ENCODE data around the gene NSMCE1. TPM values are rescaled to one million over a fixed set of nuclear protein-coding genes. Genes with fewer than 3 reads are reported as not detected.

The NSMCE1 gene
- 10 to 100 TPM; 43.1 to 64.7 (median 44.5) TPM for polyA plus RNA-seq (ENCODE audit: insufficient read length in 10 of 10)
- long read RNA-seq, donor 1, transcript NSMCE1-201 (8 exons, 1,067 nt) = major isoform, 17 of 17 reads
- long read RNA-seq, donor 1, partial matches to known transcripts = 0 of 17 reads
- long read RNA-seq, donor 1, other reads (novel, unspliced or antisense) = 0 of 17 reads
- long read RNA-seq, donor 2, transcript NSMCE1-201 (8 exons, 1,067 nt) = major isoform, 14 of 14 reads
- long read RNA-seq, donor 2, partial matches to known transcripts = 0 of 14 reads
- long read RNA-seq, donor 2, other reads (novel, unspliced or antisense) = 0 of 14 reads
- long read RNA-seq, donor 3 = 0 reads
- long read RNA-seq, donor 4, transcript NSMCE1-201 (8 exons, 1,067 nt) = major isoform, 13 of 13 reads
- long read RNA-seq, donor 4, partial matches to known transcripts = 0 of 13 reads
- long read RNA-seq, donor 4, other reads (novel, unspliced or antisense) = 0 of 13 reads
- long read RNA-seq, donor 5, transcript NSMCE1-201 (8 exons, 1,067 nt) = major isoform, 19 of 19 reads
- long read RNA-seq, donor 5, partial matches to known transcripts = 0 of 19 reads
- long read RNA-seq, donor 5, other reads (novel, unspliced or antisense) = 0 of 19 reads
- long read RNA-seq, donor 6, transcript NSMCE1-201 (8 exons, 1,067 nt) = major isoform, 18 of 18 reads
- long read RNA-seq, donor 6, partial matches to known transcripts = 0 of 18 reads
- long read RNA-seq, donor 6, other reads (novel, unspliced or antisense) = 0 of 18 reads
- long read RNA-seq, donor 7, transcript NSMCE1-201 (8 exons, 1,067 nt) = major isoform, 9 of 10 reads
- long read RNA-seq, donor 7, partial matches to known transcripts = 0 of 10 reads
- long read RNA-seq, donor 7, other reads (novel, unspliced or antisense) = 0 of 10 reads
- long read RNA-seq, donor 8, transcript NSMCE1-201 (8 exons, 1,067 nt) = major isoform, 12 of 12 reads
- long read RNA-seq, donor 8, partial matches to known transcripts = 0 of 12 reads
- long read RNA-seq, donor 8, other reads (novel, unspliced or antisense) = 0 of 12 reads
- long read RNA-seq, donor 9, partial matches to known transcripts = 0 of 3 reads
- long read RNA-seq, donor 9, other reads (novel, unspliced or antisense) = 0 of 3 reads

DNA sequence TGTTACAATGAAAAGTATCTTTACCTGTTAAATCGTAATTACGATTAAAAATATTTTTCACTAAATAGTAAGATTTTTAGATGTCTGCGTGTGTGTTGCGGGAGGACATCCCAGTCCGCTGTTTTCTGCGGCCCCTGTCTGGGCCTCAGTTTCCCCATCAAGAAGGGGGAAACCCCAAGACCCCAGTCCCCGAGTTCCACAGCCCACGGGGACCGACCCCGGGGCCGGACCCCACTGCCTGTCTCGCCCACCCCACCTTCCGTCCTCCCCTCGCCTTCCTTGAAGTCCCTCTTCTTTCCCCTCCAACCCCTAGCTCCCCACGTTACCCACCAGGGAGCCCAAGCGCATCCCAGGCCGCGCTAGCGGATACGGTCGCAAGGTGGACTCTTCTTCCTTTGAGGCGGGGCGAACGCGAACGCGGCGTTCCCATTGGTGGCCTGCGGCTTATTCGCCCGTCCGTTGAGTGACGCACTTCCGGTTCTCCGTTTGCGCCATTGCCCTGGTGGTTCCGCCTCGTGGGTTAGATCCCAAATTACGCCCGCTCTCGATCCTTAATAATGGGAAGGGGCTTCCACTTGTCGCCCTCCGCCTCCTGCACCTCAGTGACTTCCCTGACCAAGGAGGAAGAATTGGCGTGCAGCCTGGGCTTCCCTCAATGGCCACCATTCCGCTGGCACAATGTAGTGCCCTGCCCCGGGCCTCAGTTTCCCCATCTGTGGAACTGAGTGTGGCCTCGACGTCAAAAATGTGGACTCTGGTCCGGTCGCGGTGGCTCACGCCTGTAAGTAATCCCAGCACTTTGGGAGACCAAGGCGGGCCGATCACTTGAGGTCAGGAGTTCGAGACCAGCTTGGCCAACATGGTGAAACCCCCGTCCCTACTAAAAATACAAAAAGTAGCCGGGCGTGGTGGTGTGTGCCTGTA is at the start of gene NSMCE1:
NSMCE1 (minus strand) TSS at position 397 of the 924 bp plus-strand sequence. CDS start 11,202 bp downstream, outside the sequence.
- peak; percentile 96 to 99 (median 99) for DNase-seq

DNA sequence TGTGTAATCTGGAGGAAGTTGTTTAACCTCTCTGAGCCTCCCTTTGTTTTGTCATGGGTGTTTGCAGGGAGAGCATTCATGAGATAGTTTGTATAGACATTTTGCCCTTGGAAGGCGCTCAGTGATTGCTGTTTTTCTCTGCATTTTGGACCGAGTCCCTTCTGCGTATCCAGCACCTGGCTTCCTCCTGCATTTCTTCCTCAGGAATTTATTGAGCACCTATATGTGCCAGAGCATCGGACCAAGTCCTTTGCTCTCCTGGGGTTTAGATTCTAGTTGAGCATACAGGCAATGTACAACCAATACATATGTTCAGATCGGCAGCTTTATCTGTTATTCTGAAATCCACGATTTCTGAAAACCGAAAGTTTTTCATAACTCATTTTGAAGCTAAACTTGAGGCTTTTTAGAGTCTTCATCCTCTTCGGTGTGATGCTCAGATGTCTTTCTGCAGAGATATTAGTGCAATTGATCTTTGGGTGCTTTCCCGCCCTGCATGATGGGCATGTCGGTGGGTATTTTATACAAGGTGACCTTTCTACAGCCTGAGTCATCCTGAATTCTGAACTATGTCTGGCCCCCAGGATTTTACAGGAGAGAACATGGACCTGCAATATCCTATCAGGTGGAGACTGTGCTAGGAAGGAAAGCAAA is 49.3 kb upstream of the NSMCE1 start:
- no peak for DNase-seq

DNA sequence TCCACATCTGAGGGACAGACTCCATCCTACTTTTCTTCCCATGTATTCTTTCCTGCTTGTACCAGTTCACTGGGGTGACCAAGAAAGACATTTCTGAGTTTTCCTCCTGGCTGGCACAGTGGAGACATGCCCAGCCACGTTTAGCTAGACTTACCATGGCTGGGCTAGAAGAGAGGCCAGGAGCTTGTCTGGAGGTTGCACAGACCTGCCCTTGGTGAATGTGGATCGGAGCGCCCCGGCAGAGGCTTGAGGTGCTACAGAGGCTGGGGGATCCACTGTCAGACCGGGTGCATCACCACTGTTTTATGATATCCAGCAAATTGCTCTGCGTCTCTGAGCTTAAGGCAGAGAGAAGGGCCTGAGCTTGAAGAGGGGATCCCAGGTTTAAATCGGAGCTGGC is 48.7 kb upstream of the NSMCE1 start:
- no peak for DNase-seq

DNA sequence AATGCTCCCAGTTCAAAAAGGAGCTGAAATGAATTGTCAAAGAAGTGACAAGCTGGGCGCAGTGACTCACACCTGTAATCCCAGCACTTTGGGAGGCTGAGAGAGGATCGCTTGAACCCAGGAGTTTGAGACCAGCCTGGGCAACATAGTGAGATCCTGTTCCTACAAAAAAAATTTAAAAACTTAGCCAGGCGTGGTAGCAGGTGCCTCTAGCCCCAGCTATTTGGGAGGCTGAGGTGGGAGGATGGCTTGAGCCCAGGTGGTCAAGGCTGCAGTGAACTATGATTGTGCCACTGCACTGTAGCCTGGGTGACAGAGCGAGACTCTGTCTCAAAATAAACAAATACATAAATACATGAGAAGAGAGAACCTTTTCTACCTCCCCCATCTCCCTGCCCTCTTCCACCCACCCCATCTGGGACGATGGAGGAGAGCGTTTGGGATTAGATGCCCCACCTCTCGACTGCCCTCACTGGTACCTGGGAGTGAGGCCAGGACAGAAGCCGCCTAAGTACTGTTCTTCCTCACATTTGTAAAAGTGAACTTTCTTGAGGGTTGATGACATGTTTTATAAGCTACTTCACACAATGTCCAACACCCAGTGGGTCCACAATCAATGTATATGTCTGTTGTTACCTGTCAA is 47.6 kb upstream of the NSMCE1 start:
- DNase-seq = no peak

- DNase-seq = no peak
Observed at GRCh38 chr16:27315333-27316037, 46.9 kb upstream of the NSMCE1 start.

- DNase-seq = no peak
Observed at GRCh38 chr16:27314986-27315332, 46.4 kb upstream of the NSMCE1 start.

GRCh38 chr16:27314161-27314723 is 45.7 kb upstream of the NSMCE1 start:
- peak; percentile 56 to 87 (median 79) for DNase-seq

GRCh38 chr16:27313422-27314160 is 45.0 kb upstream of the NSMCE1 start, which contains the start of gene IL4R:
TSS of gene IL4R (plus strand) at chr16:27313974. CDS start at chr16:27340204, 26,230 bp downstream.
- peak in 2 of 3 donors; percentile 56 to 82 for DNase-seq

DNA sequence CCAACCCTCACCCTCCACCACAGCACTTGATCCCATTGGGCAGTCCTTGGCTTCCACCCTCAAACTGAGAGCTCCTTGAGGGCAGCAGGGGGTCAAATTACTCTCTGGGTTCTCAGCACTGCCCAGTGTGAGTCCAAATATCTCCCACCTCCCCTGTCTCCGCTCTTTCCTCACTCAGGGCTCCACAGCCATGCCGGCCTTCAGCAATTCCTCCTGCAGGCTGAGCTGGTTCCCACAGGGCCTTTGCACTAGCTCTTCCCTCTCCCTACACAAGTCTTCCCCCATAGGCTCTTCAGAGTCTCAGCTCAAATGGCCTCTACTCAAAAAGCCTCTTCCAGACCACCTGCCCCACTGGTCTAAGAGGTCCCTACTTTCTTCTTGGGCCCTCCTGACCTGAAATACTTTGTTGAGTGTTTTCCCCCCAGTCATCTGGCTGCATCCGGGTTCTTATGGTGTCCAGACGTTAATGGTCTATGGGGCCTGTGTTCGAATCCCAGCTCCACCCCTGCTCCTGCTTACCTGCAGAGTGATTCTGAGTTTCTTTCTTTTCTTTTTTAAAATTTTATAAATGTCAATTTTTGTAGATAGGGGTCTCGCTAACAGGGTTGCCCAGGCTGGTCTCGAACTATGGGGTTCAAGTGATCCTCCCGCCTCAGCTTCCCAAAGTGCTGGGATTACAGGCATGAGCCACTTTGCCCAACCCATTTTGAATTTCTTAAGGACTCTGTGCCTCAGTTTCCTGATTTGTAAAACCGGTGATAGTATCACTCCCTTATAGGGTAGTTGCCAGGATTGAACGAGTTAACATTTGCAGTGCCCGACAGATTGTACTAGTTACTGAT is 44.2 kb upstream of the NSMCE1 start:
- no peak for DNase-seq

- no peak for DNase-seq
Observed at GRCh38 chr16:27311897-27312303, 43.3 kb upstream of the NSMCE1 start.

GRCh38 chr16:27311448-27311830 is 42.9 kb upstream of the NSMCE1 start:
- no peak for DNase-seq

DNA sequence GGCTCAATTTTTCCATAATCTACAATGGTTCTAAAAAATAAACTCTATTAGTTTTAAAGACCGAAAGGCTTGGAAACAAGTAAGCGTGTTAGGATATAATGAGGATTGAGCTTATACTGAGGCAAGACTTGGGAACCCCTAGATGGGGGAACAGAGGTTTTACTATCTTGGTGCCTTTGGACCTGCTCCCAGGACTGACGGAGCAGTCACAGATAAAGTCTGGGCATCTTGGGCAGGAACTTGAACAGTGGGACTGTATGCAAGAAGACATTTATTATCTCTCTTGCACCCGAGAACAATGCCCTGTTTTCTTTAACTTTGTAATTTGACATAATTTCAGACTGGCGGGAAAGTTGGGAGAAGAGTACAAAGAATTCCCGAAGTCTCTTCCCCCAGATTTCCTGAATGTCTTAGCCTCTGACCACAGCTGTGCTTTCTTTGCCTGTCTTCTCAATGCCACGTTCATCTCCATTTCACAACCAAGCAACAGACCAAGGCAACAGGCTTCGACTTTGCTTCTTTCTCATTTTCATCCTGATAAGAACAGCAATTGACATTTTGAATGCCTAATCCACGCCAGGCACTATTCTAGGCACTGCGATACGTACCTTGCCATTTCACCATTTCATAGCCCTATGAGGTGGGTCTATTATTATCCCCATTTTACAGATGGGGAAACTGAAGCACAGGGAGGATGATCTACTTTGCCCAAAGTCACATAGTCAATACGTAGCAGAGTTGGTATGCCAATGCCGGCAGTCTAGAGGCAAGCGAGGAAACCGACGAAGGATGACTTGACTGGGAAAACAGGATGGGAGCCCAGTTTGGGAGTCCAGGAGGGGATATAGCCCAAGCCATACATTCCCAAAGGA is 42.2 kb upstream of the NSMCE1 start:
- DNase-seq = no peak

DNA sequence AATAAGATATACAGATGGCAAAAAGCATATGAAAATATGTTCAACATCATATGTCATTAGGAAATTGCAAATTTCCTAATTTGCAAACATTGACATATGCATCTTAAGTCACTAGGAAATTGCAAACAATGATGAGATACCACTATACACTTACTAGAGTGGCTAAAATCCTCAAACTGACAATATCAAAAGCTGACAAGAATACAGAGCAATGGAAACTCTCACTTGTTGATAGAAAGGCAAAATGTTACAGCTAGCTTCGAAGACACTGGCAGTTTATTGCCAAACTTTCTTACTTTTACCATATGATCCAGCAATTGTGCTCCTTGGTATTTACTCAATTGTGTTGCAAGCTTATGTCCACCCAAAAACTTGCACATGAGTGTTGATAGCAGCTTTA is 40.2 kb upstream of the NSMCE1 start:
- DNase-seq = no peak

- DNase-seq = no peak
Observed at GRCh38 chr16:27305839-27306442, 37.4 kb upstream of the NSMCE1 start.

DNA sequence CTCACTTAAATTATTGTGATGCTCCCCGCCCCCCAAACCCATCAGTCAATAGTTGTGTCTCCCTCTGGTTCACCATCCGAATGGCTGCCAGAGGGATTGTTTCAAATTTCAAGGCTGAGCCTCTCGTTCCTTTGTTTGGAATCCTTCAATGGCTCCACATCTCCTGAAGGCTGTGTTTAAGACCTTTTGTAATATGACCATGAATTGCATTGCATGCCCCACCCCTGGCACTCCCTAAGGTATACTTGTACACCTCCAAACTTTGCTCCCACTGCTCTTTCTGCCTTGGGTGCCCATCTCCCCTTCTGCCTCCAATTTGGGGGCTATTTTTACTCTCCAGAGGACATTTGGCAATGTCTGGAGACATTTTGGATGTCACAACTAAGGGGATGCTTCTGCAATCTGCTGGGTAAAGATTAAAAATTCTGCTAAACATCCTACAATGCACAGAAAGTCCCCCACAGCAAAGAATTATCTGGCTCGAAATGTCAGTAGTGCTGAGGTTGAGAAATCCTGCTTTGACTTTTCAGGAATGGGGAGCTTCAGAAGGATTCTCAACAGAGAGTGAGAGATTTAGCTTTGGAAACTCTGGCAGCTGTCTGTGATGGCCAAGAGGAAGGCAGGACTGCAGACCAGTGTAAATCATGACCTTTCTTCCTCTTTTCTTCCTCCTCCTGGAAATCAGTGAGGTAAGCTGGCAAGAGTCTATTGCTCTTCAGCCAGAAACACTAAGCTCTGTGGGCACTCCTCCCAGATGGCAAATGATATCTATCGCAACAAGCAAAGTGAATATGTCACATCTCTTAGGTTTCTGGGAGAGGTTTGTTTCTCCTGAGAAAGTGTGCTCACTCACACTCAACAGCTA is 36.5 kb upstream of the NSMCE1 start:
- DNase-seq = no peak

Data from muscle of back (tissue), 13 donors.